Measurements from ENCODE around the gene EDAR. TPM values are rescaled to one million over a fixed set of nuclear protein-coding genes. Genes with fewer than 3 reads are reported as not detected.

Gene EDAR
- total RNA-seq, 1 donor from 2014 or later: 1.0 TPM

DNA sequence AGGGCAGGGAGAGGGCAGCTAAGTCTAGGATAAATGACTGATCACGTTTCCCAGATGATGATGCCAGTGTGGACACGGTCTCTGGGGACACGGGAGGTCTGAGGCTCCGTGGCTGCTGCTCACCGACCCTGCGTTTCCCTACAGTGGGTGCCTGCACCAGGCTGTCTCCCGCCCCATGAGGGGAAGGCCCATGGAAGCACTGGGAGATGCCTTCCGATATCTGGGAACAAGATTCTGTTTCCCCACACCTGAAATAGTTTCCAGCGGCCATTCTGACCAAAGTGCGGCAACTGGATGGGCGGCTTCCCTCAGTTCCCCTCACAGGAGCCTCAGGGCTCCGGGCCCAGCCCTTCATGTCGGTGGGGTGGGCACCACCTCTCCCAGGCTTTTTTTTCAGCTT, 83.1 kb downstream of the EDAR start:
- Histone ChIP-seq H3K4me3 (ENCODE audit: low read depth, low read length) (no peak overlapping the region), H3K27me3 (ENCODE audit: control insufficient read depth, insufficient read depth, low read length) (peaks cover 1% of the 10 kb centered on the region), H3K36me3 (ENCODE audit: control insufficient read depth, insufficient read depth, low read length) (no peaks in the 10 kb centered on the region)
- no peak for DNase-seq (ENCODE audit: low read depth)
- TF ChIP-seq, protein P1, sequence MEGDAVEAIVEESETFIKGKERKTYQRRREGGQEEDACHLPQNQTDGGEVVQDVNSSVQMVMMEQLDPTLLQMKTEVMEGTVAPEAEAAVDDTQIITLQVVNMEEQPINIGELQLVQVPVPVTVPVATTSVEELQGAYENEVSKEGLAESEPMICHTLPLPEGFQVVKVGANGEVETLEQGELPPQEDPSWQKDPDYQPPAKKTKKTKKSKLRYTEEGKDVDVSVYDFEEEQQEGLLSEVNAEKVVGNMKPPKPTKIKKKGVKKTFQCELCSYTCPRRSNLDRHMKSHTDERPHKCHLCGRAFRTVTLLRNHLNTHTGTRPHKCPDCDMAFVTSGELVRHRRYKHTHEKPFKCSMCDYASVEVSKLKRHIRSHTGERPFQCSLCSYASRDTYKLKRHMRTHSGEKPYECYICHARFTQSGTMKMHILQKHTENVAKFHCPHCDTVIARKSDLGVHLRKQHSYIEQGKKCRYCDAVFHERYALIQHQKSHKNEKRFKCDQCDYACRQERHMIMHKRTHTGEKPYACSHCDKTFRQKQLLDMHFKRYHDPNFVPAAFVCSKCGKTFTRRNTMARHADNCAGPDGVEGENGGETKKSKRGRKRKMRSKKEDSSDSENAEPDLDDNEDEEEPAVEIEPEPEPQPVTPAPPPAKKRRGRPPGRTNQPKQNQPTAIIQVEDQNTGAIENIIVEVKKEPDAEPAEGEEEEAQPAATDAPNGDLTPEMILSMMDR (IDR thresholded peaks at IDR 0.05; ENCODE audit: insufficient read depth, low read length, poor library complexity, severe bottlenecking): no peak

DNA sequence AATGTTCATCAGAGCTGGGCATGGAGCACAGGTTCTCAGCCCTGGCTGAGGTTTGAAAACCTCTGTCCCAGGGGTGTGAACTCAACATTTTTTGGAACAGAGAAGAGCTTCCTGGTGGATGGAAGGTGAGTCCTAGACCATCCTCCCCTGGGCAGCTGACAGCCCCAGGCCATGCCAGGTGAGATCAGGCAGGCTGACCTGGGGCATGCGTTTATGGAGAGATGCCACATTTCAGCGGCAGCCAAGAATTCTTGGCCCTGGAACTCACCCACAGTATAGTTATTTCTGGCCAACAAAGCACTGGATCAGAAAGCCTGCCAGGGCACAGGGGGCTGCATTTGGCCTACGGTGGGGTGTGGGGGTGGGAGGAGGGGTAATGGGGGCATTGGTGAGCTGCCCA, 83.8 kb downstream of the EDAR start:
- TF ChIP-seq, protein P1 (IDR thresholded peaks at IDR 0.05; ENCODE audit: insufficient read depth, low read length, poor library complexity, severe bottlenecking): no peak
- DNase-seq (ENCODE audit: low read depth): no peak
- H3K27me3 ChIP-seq (ENCODE audit: control insufficient read depth, insufficient read depth, low read length): no peaks in the 10 kb centered on the region
- H3K36me3 ChIP-seq (ENCODE audit: control insufficient read depth, insufficient read depth, low read length): no peaks in the 10 kb centered on the region
- H3K4me3 ChIP-seq (ENCODE audit: low read depth, low read length): no peak overlapping the region

DNA sequence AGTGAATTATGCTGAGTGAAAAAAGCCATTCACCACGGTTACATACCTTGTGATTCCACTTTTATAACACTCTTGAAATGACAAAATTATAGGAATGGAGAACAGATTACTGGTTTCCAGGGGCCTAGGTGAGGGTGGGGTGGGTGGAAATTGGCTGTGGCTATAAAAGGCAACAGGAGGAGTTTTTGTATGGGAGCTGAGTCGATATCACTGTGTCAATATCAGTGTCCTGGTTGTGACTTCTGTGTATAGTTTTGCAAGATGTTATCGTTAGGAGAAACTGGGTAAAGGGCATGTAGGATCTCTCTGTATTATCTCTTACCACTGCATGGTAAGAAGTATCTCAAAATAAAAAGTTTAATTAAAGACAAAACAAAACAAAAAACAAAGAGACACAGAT, 84.3 kb downstream of the EDAR start:
- H3K36me3 ChIP-seq (ENCODE audit: control insufficient read depth, insufficient read depth, low read length): no peaks in the 10 kb centered on the region
- TF ChIP-seq, protein P1 (IDR thresholded peaks at IDR 0.05; ENCODE audit: insufficient read depth, low read length, poor library complexity, severe bottlenecking): no peak
- no peaks in the 10 kb centered on the region for H3K27me3 ChIP-seq (ENCODE audit: control insufficient read depth, insufficient read depth, low read length)
- no peak for DNase-seq (ENCODE audit: low read depth)
- H3K4me3 ChIP-seq (ENCODE audit: low read depth, low read length): no peak overlapping the region

DNA sequence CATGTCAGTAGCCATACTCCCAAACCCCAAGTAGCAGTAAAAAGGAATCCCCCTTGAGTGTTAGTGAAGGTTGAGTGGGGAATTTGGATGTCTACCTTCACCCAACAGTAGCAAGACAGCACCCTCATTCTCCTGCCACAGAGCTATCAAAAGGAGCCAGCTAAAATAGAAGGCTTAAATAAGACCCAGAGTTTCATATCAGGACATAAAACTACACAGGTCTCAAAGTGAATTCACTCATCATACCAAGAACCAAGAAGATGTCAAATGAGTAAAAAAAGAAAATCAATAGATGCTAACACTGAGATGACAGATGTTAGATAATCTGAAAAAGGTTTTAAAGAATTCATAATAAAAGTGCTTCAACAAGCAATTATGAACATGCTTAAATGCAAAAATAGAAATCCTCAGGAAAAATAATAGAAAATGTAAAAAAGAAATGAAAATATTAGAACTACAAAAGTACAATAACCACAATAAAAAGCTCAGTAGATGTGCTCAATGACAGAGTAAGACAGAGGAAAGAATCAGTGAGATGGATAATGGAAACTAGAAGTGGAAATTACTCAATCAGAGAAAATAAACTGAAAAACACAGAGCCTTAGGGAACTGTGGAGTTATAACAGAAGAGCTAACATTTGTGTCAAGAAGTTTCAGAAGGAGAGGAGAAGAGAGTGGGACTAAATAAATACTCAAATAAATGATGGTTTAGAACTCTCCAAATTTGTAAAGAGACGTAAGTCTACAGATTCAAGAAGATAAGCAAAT, 90.5 kb downstream of the EDAR start:
- TF ChIP-seq, protein P1 (IDR thresholded peaks at IDR 0.05; ENCODE audit: insufficient read depth, low read length, poor library complexity, severe bottlenecking): no peak
- Histone ChIP-seq H3K4me3 (ENCODE audit: low read depth, low read length) (no peak overlapping the region), H3K27me3 (ENCODE audit: control insufficient read depth, insufficient read depth, low read length) (no peaks in the 10 kb centered on the region), H3K36me3 (ENCODE audit: control insufficient read depth, insufficient read depth, low read length) (no peaks in the 10 kb centered on the region)
- DNase-seq (ENCODE audit: low read depth): no peak

DNA sequence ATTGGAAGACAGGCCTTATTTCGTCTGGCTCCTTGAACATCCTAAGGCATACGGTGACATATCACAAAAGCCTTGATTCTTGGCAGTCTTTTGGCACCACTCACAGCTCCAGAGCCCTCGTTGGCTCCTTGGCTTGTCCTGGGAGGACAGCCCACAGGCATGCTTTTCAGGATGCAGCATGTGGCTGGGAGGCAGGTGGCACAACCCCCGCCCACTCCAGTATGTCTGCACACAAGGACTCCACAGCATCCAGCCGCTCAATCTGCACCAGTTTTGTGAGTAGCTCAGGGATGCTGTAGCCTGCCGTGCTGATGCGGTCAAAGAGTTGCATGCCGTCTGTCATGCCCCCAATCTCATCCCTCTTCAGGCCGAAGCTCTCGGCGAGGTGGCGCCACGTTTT, 92.3 kb downstream of the EDAR start:
- H3K36me3 ChIP-seq (ENCODE audit: control insufficient read depth, insufficient read depth, low read length): no peaks in the 10 kb centered on the region
- DNase-seq (ENCODE audit: low read depth): no peak
- TF ChIP-seq, protein P1 (IDR thresholded peaks at IDR 0.05; ENCODE audit: insufficient read depth, low read length, poor library complexity, severe bottlenecking): no peak
- no peaks in the 10 kb centered on the region for H3K27me3 ChIP-seq (ENCODE audit: control insufficient read depth, insufficient read depth, low read length)
- H3K4me3 ChIP-seq (ENCODE audit: low read depth, low read length): no peak overlapping the region

DNA sequence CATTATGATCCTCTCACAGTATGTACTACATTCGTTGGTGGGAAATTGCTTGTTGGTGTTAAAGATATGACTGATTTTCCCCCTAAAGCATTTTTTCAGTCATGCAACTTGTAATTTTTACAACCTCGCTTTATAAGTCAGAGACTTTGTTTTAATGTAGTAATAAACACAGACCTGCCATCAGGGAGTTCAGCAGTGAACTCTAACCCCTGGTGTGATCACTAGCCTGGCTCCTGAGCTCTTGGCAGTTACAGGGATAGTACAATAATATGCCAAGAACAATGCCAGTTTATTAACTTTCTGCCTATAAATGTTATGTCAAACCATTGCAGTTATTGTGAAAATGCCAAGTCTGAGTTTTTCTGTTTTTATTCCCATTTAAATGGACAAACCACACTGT, 93.8 kb downstream of the EDAR start:
- Histone ChIP-seq H3K27me3 (ENCODE audit: control insufficient read depth, insufficient read depth, low read length) (no peaks in the 10 kb centered on the region), H3K36me3 (ENCODE audit: control insufficient read depth, insufficient read depth, low read length) (no peaks in the 10 kb centered on the region), H3K4me3 (ENCODE audit: low read depth, low read length) (no peak overlapping the region)
- TF ChIP-seq, protein P1 (IDR thresholded peaks at IDR 0.05; ENCODE audit: insufficient read depth, low read length, poor library complexity, severe bottlenecking): no peak
- no peak for DNase-seq (ENCODE audit: low read depth)
